Liver (tissue), 9 donors: Measurements from ENCODE around the gene ZNF541. TPM values are rescaled to one million over a fixed set of nuclear protein-coding genes. Genes with fewer than 3 reads are reported as not detected.

Source experiments
- DNase-seq: peaks from one replicate; pipeline ENCODE4 v3.0.0-alpha.2; 2017; ENCODE audit warnings: low spot score
- H3K27ac ChIP-seq, 2 donors: one replicate each; pipeline ENCODE4 v1.7.0; 2013; ENCODE audit warnings: inconsistent platforms in 2 of 2, low read length in 2 of 2, control low read depth in 1 of 2, low read depth in 1 of 2, mild to moderate bottlenecking in 1 of 2
- H3K27me3 ChIP-seq, 4 donors: one replicate each; pipeline versions ENCODE4 v1.6.1 to v1.7.0; 2013; ENCODE audit warnings: low read length in 3 of 4, inconsistent platforms in 1 of 4, mild to moderate bottlenecking in 1 of 4, moderate library complexity in 1 of 4; ENCODE audit not compliant: control insufficient read depth in 4 of 4, insufficient read depth in 4 of 4
- H3K36me3 ChIP-seq, 4 donors: one replicate each; pipeline versions ENCODE4 v1.6.1 to v1.7.0; 2013; ENCODE audit warnings: low read length in 3 of 4, mild to moderate bottlenecking in 3 of 4, low read depth in 1 of 4, moderate library complexity in 1 of 4; ENCODE audit not compliant: control insufficient read depth in 4 of 4, insufficient read depth in 3 of 4
- H3K4me1 ChIP-seq, 4 donors: one replicate each; pipeline versions ENCODE4 v1.6.1 to v1.7.0; 2013; ENCODE audit warnings: low read length in 3 of 4, mild to moderate bottlenecking in 3 of 4, moderate library complexity in 1 of 4; ENCODE audit not compliant: control insufficient read depth in 4 of 4, insufficient read depth in 4 of 4
- H3K4me3 ChIP-seq, 3 donors: one replicate each; pipeline versions ENCODE4 v1.6.1 to v1.7.0; 2013; ENCODE audit warnings: low read length in 3 of 3, control low read depth in 1 of 3, low read depth in 1 of 3, mild to moderate bottlenecking in 1 of 3
- H3K9ac ChIP-seq, 2 donors: one replicate each; pipeline ENCODE4 v1.7.0; 2013; ENCODE audit warnings: low read length in 2 of 2, mild to moderate bottlenecking in 2 of 2, moderate library complexity in 2 of 2, control low read depth in 1 of 2, low read depth in 1 of 2
- H3K9me3 ChIP-seq, 4 donors: one replicate each; pipeline versions ENCODE4 v1.6.1 to v1.7.0; 2013; ENCODE audit warnings: low read length in 3 of 4; ENCODE audit not compliant: control insufficient read depth in 4 of 4
- CTCF ChIP-seq: fragments of 150-350 bp; IDR thresholded peaks from 2 replicates; pipeline ENCODE4 v1.5.1; 2017; ENCODE audit warnings: improper control_type of control experiment, low read depth, low read length; ENCODE audit not compliant: missing input control
- EGR1 ChIP-seq, 2 donors: IDR thresholded peaks; 2 replicates each; pipeline ENCODE4 v1.6.1; 2016 to 2018; ENCODE audit warnings: antibody characterized with exemption in 2 of 2, low read depth in 2 of 2
- FOXA1 ChIP-seq: IDR thresholded peaks from 2 replicates; pipeline ENCODE4 v1.6.1; 2016; ENCODE audit warnings: antibody characterized with exemption
- FOXA2 ChIP-seq: IDR thresholded peaks from 2 replicates; pipeline ENCODE4 v1.6.1; 2016; ENCODE audit warnings: antibody characterized with exemption
- GABPA ChIP-seq, 2 donors: IDR thresholded peaks in 1 of 2; conservative IDR thresholded peaks in 1 of 2; 2 replicates each; pipeline ENCODE4 v1.6.1; 2016; ENCODE audit warnings: antibody characterized with exemption in 2 of 2, mild to moderate bottlenecking in 1 of 2, moderate library complexity in 1 of 2
- HNF4G ChIP-seq: IDR thresholded peaks from 2 replicates; pipeline ENCODE4 v1.6.1; 2016; ENCODE audit warnings: antibody characterized with exemption
- JUND ChIP-seq, 2 donors: IDR thresholded peaks; 2 replicates each; pipeline ENCODE4 v1.6.1; 2016; ENCODE audit warnings: antibody characterized with exemption in 2 of 2
- NR2F2 ChIP-seq: IDR thresholded peaks from 2 replicates; pipeline ENCODE4 v1.6.1; 2016; ENCODE audit warnings: antibody characterized with exemption
- RAD21 ChIP-seq, 2 donors: IDR thresholded peaks; 2 replicates each; pipeline ENCODE4 v1.6.1; 2016; ENCODE audit warnings: antibody characterized with exemption in 2 of 2, mild to moderate bottlenecking in 2 of 2
- REST ChIP-seq: IDR thresholded peaks from 2 replicates; pipeline ENCODE4 v1.6.1; 2016; ENCODE audit warnings: antibody characterized with exemption, mild to moderate bottlenecking
- RXRA ChIP-seq, 2 donors: IDR thresholded peaks; 2 replicates each; pipeline ENCODE4 v1.6.1; 2017 to 2018; ENCODE audit warnings: antibody characterized with exemption in 2 of 2, mild to moderate bottlenecking in 1 of 2
- SP1 ChIP-seq: IDR thresholded peaks from 2 replicates; pipeline ENCODE4 v1.6.1; 2018; ENCODE audit warnings: antibody characterized with exemption, mild to moderate bottlenecking
- TAF1 ChIP-seq: conservative IDR thresholded peaks from 2 replicates; pipeline ENCODE4 v1.6.1; 2016; ENCODE audit warnings: antibody characterized with exemption, mild to moderate bottlenecking
- YY1 ChIP-seq: IDR thresholded peaks from 2 replicates; pipeline ENCODE4 v1.6.1; 2016; ENCODE audit warnings: antibody characterized with exemption, mild to moderate bottlenecking
- ZBTB33 ChIP-seq: IDR thresholded peaks from 2 replicates; pipeline ENCODE4 v1.6.1; 2016; ENCODE audit warnings: antibody characterized with exemption
- WGBS: extraction: QIAGEN DNeasy Blood & Tissue Kit; methylation state at CpG from one replicate; pipeline ENCODE4 v1.1.7; 2013; 5-methylcytosine and 5-hydroxymethylcytosine counted together
- polyA plus RNA-seq, 2 donors: library from polyadenylated mRNA; stranded (reverse) in 1 of 2; unstranded in 1 of 2; fragments of 200-250 nt in 1 of 2; fragments of >200 nt in 1 of 2; fragmentation: Nextera tagmentation in 1 of 2; extraction: Ambion mirVana in 1 of 2; gene quantifications; one replicate each; pipeline versions ENCODE4 v1.2.1 to v1.2.3, GENCODE V29; 2013 to 2015
- total RNA-seq, 2 donors: library from RNA; depleted of rRNA; stranded (reverse); fragments of >200 nt; gene quantifications; one replicate each; pipeline ENCODE4 v1.2.3, GENCODE V29; 2014
- TF ChIP-seq, protein P1 (sequence below): IDR thresholded peaks from 2 replicates; pipeline ENCODE4 v1.6.1; 2016; ENCODE audit warnings: antibody characterized with exemption
- TF ChIP-seq, protein P2 (sequence below): IDR thresholded peaks from 2 replicates; pipeline ENCODE4 v1.6.1; 2016; ENCODE audit warnings: antibody characterized with exemption
- donor health status: healthy.
- donor health status: healthy.
- donor health status: healthy.
- donor health status: healthy.
- donor health status: healthy.

ZNF541 gene
- total and polyA plus RNA-seq, 4 donors = 0.05 to 0.09 (median 0.08) TPM; not detected in 1

DNA sequence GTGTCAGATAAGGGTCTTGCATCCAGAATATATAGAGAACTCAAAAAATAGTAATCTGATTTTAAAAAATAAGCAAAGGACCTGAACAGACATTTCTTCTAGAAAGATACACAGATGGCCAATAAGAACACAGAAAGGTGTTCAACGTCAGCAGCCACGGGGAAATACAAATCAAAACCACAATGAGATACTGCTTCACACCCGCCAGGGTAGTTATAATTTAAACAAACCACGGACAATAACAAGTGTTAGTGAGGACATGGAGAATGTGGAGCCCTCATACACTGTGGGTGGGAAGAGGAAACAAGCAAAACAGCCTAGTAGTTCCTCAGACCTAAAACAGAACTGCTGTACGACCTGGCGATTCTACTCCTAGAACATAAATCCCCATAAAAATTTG lies 31.4 kb downstream of the ZNF541 start (continued):
- TF ChIP-seq REST = no peak
- TF ChIP-seq EGR1 (IDR thresholded peaks at IDR 0.05; ENCODE audit: low read depth in 2 of 2) = no peak

GRCh38 chr19:47540748-47541147 lies 32.2 kb downstream of the ZNF541 start:
- Histone ChIP-seq H3K36me3 (no peaks in the 10 kb centered on the region), H3K9ac (no peak overlapping the region), H3K27ac (no peak overlapping the region), H3K4me1 (peaks cover 0 to 6% (median 0%) of the 10 kb centered on the region in 4 donors), H3K4me3 (no peak overlapping the region), H3K9me3 (no peaks in the 10 kb centered on the region), H3K27me3 (no peaks in the 10 kb centered on the region)
- WGBS = 65% methylated on average over 4 of the region's 4 CpGs
- no peak for DNase-seq
- TF ChIP-seq SP1 = no peak
- peak; percentile 47 to 65 for TF ChIP-seq RAD21 (IDR thresholded peaks at IDR 0.05)
- peak; percentile 16 for TF ChIP-seq CTCF
- no peak for TF ChIP-seq GABPA (IDR thresholded peaks at IDR 0.05 in 1 of 2, conservative IDR thresholded peaks at IDR 0.05 in 1 of 2)

GRCh38 chr19:47539747-47540311 lies 33.1 kb downstream of the ZNF541 start:
- Histone ChIP-seq H3K4me1 (no peaks in the 10 kb centered on the region), H3K27ac (no peak overlapping the region), H3K27me3 (no peaks in the 10 kb centered on the region), H3K9ac (no peak overlapping the region), H3K4me3 (no peak overlapping the region), H3K36me3 (no peaks in the 10 kb centered on the region), H3K9me3 (no peaks in the 10 kb centered on the region)
- WGBS = 54% methylated on average over 12 of the region's 12 CpGs
- DNase-seq = no peak
- no peak for TF ChIP-seq ZBTB33
- no peak for TF ChIP-seq RXRA (IDR thresholded peaks at IDR 0.05)
- TF ChIP-seq HNF4G = no peak
- TF ChIP-seq GABPA (IDR thresholded peaks at IDR 0.05 in 1 of 2, conservative IDR thresholded peaks at IDR 0.05 in 1 of 2) = no peak
- no peak for TF ChIP-seq RAD21 (IDR thresholded peaks at IDR 0.05)
- TF ChIP-seq YY1 = no peak
- no peak for TF ChIP-seq REST
- no peak for TF ChIP-seq JUND (IDR thresholded peaks at IDR 0.05)
- TF ChIP-seq, protein P1, sequence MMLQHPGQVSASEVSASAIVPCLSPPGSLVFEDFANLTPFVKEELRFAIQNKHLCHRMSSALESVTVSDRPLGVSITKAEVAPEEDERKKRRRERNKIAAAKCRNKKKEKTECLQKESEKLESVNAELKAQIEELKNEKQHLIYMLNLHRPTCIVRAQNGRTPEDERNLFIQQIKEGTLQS = no peak
- TF ChIP-seq, protein P2, sequence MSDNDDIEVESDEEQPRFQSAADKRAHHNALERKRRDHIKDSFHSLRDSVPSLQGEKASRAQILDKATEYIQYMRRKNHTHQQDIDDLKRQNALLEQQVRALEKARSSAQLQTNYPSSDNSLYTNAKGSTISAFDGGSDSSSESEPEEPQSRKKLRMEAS = no peak
- TF ChIP-seq TAF1 = no peak
- TF ChIP-seq NR2F2 = no peak
- TF ChIP-seq FOXA2 = no peak
- TF ChIP-seq FOXA1 = no peak
